HFF-Myc (cell line): ENCODE results near the gene SPP1.

Experiments
- DNase-seq: peaks from one replicate; pipeline ENCODE4 v3.0.0-alpha.2; 2011; ENCODE audit warnings: low read depth; ENCODE audit errors: extremely low read depth
- H3K4me3 ChIP-seq: replicated peaks from 2 replicates; pipeline ENCODE4 v1.5.1; 2011; ENCODE audit warnings: low read depth, mild to moderate bottlenecking, control low read depth, low read length
- CTCF ChIP-seq: IDR thresholded peaks from 2 replicates; pipeline ENCODE4 v1.5.1; 2012; ENCODE audit warnings: mild to moderate bottlenecking, low read depth, low read length, control low read depth; ENCODE audit errors: missing control alignments

SPP1 gene

GRCh38 chr4:87944967-87945366 lies 30.5 kb upstream of the SPP1 start:
- TF ChIP-seq CTCF, result no peak
- DNase-seq, result no peak

GRCh38 chr4:87946766-87947165 lies 28.7 kb upstream of the SPP1 start:
- no peak for DNase-seq
- H3K4me3 ChIP-seq, result no peak overlapping the region
- TF ChIP-seq CTCF, result no peak

More at GRCh38 chr4:87944967-87945366, 30.5 kb upstream of the SPP1 start:
- H3K4me3 ChIP-seq, result no peak overlapping the region

- no peak for TF ChIP-seq CTCF
Observed at GRCh38 chr4:87947381-87948160, 27.9 kb upstream of the SPP1 start.

GRCh38 chr4:87949961-87950360 lies 25.6 kb upstream of the SPP1 start:
- no peak for TF ChIP-seq CTCF
- no peak overlapping the region for H3K4me3 ChIP-seq
- DNase-seq, result no peak

More at GRCh38 chr4:87947381-87948160, 27.9 kb upstream of the SPP1 start:
- no peak overlapping the region for H3K4me3 ChIP-seq
- DNase-seq, result no peak

- no peak for DNase-seq
- no peak for TF ChIP-seq CTCF
- H3K4me3 ChIP-seq, result no peak overlapping the region
Observed at GRCh38 chr4:87950493-87950892, 25.0 kb upstream of the SPP1 start.

GRCh38 chr4:87950936-87951511 lies 24.5 kb upstream of the SPP1 start:
- TF ChIP-seq CTCF, result no peak
- DNase-seq, result no peak
- no peak overlapping the region for H3K4me3 ChIP-seq
